HCEC 1CT (cell line): ENCODE measurements around the gene ARPC1A.
"Not testable (repeated sequence)": the region's sequence is repeated elsewhere in the genome, so short reads cannot be mapped to it uniquely, and the experiment has no call there.

Experiments
- DNase-seq: peaks from one replicate; pipeline ENCODE4 v3.0.0-alpha.2; 2017

ARPC1A gene

DNA sequence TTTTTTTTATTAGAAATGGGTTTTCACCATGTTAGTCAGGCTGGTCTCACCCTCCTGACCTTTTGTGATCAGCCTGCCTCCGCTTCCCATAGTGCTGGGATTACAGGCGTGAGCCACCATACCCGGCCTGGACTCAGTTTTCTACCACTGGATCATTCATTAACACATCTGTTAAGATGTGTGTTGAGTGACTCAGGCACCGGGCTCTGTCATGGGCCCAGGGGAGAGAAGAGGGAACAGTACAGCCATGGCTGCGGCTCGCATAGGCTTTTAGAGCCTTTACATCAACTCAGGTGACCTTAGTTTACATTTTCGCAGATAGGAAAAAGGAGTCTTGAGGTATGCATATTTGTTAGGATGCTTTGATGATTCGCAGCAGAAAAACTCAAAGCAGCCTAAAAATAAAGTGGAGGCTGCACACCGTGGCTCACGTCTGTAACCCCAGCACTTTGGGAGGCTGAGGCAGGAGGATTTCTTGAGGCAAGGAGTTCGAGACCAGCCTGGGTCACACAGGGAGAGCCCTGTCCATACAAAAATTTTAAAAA is 45.8 kb downstream of the ARPC1A start:
- DNase-seq, result no peak

DNA sequence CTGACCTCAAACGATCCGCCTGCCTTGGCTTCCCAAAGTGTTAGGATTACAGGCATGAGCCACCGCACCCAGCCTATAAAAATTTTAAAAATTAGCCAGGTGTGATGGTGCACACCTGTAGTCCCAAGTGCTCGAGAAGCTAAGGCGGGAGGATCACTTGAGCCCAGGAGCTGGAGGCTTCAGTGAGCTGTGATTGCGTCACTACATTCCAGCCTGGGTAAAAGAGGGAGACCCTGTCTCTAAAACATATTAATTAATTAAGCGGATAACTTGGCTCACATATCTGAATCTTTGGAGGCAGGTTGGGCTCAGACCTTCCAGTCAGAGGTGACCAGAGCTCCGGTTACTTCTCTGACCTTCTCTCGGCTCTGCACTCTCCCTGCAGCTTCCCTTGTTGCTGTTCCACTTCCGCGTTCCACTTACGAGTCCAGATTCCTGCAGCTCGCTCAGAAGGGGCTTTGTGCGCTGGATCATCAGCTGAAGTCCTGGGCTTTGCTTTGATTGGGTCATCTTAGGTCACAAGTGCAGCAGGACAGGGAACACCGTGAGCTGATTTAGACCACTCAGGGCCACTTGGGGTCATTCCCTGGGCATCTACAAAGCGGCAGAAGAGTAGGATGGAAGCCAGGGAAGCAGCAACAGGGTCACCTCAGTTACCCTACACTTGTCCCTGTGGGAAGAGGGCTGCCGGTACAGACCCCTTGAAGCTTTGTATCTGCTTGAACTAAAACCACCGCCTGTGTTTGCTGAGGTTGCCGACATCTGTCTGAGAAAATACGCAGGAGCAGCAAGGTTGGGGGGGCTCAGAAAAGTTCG is 46.8 kb downstream of the ARPC1A start:
- no peak for DNase-seq

DNA sequence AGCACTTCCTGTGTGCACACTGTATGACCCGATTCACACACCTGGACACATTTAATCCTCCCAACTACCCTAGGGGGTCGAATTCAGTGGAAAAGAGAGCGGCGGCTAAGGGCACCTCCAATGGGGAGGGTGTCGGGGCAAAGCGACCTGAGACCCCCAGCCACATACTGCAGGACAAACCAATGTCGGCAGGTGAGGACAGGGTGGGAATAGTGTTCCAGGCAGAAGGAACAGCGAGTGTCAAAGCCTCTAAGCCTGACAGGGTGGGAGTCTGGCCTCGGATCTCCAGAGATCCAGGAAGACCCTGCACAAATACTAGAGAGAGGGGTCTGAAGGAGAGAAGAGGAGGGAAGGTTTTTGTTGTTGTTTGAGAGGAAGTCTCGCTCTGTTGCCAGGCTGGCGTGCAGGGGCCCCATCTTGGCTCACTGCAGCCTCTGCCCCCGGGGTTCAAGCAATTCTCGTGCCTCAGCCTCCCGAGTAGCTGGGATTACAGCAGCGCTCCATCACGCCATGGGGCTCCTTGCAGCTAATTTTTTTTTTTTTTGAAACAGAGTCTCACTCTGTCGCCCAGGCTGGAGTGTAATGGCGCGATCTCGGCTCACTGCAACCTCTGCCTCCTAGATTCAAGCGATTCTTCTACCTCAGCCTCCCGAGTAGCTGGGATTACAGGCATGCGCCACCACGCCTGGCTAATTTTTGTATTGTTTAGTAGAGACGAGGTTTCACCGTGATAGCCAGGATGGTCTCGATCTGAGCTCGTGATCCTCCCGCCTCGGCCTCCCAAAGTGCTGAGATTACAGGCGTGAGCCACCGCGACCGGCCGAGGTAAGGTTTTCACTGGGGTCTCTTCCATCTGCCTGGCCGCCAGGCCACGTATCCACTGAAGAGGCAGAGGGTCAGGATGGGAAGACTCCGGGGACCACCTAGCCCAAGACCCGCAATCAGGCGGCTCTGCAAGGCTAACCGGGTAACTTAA is 47.7 kb downstream of the ARPC1A start:
- no peak for DNase-seq

DNA sequence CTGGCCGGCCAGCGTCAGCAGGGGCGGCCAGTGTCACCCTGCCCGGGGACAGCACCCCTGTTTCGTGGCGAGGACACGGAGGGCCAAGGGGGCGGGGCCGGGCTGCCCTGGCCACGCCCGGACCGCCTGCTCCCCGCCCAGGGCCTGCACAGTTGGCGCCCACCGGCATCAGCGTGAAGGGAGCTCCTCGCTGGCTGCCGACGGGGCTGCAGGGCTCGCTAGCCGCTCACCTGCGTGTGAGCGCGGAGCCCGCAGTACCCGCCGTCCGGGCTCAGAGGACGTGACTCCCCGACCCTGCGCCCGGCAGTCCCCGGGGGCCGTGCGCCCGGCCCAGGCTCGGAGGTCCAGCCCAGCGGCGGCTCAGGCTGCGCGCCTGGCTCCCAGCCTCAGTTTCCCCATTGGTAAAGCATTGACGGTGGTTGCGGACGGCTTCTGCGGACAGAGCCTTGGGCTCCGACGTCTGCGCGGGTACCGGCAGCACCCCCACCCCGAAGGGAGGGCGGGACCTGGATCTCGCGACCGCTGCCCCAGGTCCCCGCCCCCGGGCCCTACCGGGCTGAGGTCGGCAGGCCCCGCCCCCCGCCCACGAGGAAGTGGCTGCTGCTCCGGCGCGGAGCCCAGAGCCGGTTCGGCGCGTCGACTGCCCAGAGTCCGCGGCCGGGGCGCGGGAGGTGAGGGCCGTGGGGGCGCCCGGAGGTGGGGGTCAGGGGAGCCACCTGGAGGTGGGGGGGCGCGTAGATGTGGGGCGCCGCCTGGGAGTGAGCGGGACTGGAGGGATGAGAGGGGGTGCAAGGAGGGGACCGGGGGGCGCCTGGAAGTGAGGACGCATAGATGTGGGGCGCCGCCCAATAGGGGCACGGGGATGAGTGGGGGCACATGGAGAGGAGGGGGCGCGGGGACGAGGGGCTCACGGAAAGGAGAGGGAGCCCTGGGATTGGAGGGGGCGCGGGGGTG is 48.7 kb downstream of the ARPC1A start, which contains the start of gene ARPC1B:
ARPC1B (plus strand) TSS at position 620 of the 954 bp plus-strand sequence. CDS start 10,985 bp downstream, outside the sequence.
- peak; percentile 72 for DNase-seq

DNA sequence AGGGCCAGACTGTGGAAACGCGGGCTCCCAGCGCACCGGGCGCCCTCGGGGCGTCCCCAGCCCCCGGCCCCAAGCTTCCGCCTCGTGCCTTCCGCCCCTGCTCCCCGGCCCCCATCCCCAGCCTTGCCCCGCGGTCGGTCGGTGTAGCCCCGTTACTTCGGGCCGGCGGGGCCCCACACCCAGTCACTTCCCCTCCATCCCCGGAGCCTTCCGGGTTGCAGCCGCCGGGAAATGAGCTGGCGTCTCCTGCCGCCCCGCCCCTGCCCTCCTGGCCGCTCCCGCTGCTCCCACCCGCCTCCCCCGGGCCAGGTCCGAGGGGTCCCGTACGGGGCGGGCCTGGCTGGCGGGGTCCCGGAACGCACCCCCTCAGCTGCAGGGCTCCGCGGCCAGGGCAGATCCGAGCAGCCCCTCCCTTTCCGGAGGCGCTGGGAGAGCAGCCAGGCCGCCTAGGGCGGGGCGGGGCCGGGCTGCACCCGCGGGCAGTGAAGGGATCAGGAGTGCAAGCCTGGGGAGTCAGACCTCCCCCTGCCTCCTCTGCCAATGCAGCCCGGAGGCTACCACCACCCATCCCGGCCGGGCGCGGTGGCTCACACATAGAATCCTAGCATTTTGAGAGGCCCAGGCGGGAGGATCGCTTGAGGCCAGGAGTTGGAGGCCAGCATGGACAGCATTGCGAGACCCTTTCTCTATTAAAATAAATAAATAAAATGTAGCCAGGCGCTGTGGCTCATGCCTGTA is 49.5 kb downstream of the ARPC1A start:
- DNase-seq, result peak; percentile 64

GRCh38 chr7:99379043-99379577 is 53.4 kb downstream of the ARPC1A start:
- DNase-seq, result peak; percentile 87

- not testable (repeated sequence) for DNase-seq
Measured at GRCh38 chr7:99379693-99380031, 54.0 kb downstream of the ARPC1A start.

- DNase-seq, result peak; percentile 34
Measured at GRCh38 chr7:99380032-99380822, 54.5 kb downstream of the ARPC1A start.

DNA sequence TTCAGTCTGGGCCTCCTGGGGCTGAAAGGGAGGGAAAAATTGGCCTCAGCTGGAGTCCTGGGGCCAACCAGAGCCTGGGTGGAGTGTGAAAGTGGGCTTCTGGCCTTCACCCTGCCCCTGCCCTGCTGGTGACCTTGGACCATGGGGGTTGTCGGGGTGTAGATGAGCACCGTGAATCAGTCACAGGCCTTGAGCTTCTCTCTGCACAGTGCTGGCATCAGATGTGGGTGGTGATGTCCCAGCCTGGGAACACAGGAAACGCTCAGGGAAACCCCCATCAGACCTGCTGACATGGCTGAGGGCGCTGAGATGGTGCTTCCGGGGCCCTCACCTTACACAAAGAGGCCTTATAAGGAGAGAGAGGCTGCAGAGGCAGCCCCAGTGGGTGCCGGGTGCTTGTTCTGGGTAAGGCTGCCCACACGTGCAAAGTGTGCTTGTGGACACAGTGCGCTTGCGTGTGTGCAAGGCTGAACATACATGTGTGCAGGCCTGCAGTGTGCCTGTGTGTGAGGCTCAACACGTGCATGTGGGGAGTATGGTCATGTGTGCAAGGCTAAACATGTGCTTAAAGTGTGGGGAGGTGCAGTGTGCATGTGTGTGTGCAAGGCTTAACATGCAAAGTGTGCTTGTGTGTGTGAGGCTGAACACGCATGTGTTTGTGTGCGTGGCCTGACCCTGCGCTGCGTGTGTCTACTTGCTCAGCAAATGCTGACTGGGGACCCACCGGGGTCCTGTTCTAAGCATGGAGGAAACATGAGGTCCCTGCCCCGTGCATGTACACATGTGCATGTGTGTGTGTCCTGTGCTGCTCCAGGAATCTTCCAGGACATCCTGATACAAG is 55.3 kb downstream of the ARPC1A start:
- DNase-seq, result no peak

- DNase-seq, result no peak
Measured at GRCh38 chr7:99381664-99382075, 56.0 kb downstream of the ARPC1A start.

GRCh38 chr7:99383203-99383602 is 57.5 kb downstream of the ARPC1A start:
- DNase-seq, result no peak

DNA sequence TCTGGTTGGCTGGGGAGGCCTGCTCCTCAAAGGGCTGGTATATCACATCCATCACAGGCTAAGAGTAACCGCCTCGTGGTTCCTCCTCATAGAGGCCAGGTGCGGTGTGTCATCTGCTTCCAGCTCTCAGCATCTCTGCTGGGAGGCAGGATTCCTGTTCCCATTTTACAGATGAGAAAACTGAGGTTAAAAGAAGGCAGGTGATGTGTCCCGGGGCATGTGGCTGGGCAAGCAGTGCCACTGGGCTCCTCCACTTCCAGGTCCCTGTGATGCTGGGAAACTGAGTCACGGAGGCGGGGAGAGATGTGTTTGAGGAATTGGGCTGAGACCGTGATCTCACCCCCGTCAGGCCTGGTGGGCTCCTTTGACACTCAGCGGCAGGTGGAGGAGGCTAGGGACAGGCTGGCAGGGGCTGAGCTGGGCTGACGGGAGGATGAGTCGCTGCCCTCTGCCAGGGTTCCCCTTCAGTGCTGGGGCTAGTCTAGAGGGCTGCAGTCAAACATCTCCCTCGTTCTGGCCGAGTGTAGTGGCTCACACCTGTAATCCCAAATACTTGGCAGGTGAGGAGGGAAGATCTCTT is 58.2 kb downstream of the ARPC1A start:
- no peak for DNase-seq

DNA sequence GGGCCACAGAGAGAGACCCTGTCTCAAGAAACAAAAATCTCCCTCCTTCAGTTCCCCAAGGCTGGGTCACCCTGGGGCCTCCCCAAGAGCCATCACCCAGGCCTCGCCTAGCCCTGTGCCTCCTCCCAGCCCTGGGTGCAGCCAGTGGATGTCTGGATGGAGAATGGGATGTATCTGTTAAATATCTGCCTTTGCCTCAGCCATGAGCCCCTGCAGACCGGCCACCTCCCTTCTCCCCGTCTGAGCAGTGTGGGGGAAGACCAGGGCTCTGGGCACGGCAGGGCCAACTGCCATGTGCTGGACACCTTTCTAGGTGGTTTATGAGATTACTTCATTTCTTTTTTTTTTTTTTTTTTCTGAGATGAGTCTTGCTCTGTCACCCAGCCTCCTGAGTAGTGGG is 58.8 kb downstream of the ARPC1A start:
- DNase-seq, result no peak

- DNase-seq, result no peak
Measured at GRCh38 chr7:99385564-99385963, 59.9 kb downstream of the ARPC1A start.

- DNase-seq, result peak; percentile 47
Measured at GRCh38 chr7:99386584-99387238, 61.0 kb downstream of the ARPC1A start.

GRCh38 chr7:99387239-99387635 is 61.5 kb downstream of the ARPC1A start:
- not testable (repeated sequence) for DNase-seq

DNA sequence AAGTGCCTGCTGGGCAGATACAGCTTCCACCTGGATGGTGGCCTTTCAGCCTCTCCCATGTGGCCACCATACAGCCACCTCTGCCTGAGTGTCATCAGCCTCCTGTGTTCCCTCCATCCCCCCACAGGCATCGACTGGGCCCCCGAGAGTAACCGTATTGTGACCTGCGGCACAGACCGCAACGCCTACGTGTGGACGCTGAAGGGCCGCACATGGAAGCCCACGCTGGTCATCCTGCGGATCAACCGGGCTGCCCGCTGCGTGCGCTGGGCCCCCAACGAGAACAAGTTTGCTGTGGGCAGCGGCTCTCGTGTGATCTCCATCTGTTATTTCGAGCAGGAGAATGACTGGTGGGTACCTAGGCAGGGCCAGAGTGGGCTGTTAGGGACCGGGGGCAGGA is 62.2 kb downstream of the ARPC1A start:
- DNase-seq, result no peak

- DNase-seq, result no peak
Measured at GRCh38 chr7:99389772-99390171, 64.1 kb downstream of the ARPC1A start.
